HG03108 (cell line): ENCODE data around the gene DSCAML1.

Experiments used
- ATAC-seq: cut with Tn5 transposase; IDR thresholded peaks from one replicate; pipeline ENCODE4 v1.9.1; 2021; ENCODE audit warnings: moderate library complexity; ENCODE audit not compliant: unreplicated experiment

Gene DSCAML1

GRCh38 chr11:117479372-117479771 lies 317.6 kb downstream of the DSCAML1 start:
- no peak for ATAC-seq

- no peak for ATAC-seq
Measured at GRCh38 chr11:117478926-117479325, 318.1 kb downstream of the DSCAML1 start.

- no peak for ATAC-seq
Measured at GRCh38 chr11:117478126-117478860, 318.7 kb downstream of the DSCAML1 start.

- no peak for ATAC-seq
Measured at GRCh38 chr11:117477721-117478120, 319.3 kb downstream of the DSCAML1 start.

DNA sequence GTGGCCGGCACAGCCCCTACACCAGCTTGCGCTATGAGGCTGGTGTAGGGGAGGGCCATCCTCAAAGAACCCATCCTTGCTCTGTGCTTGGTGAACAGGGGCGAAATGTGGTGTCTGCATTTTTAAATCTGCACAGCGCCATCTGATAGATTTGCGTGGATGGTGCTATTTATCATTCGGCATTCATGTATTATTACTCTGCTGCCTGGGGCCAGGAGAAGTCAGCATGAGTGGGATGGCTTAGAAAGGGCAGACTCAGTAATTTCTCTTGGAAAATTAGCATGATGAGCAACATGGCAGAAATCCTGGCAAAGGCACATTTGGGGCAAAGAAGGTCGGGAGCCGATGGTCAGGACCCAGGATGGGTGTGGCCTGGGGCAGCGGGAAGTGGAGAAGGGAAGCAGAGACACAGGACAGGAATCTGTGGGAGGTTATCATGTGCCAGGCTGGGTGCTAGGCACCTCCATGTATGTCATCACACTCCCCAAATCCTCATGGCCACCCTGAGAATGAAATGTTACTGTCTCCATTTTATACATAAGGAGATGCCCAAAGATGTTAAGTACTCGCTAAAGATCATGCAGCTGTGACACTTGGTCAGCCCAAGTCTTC lies 320.4 kb downstream of the DSCAML1 start:
- no peak for ATAC-seq

DNA sequence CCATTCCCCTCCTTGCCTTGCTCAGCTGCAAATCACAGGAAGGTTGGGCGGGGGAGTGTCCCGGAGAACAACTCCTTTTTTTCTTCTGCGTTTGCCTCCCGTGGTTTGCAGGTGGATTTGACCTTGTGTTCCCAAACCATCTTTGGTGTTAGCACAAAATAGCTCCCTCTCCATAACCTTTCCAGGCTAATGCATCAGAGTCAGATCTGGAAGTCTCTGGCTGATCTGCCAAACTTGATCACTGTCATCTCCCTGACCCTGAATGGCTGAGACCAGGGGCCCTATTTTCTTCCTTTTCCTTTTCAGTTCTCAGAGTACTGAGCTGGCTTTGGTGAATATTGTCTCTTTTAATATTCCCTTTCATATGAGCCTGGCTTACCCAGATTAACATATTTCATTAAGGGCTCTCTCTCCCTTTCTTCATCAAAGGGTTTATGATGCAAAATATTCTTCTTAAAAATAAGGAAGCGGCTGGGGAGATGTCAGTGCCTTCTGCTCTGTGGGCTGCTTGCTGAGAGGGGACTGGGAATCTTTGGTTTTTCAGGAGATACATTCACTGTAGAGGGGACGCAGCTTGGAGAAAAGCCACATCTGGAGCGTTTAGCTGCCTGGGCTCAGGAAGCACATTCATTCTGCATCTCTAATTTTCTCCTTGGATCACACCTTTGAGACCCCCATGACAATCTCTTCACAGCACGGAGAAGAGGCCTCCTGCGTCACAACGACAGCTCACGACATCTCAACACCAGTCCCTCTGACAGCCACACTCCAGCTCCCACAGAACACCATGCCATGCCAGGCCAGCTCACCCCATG lies 321.1 kb downstream of the DSCAML1 start:
- ATAC-seq = no peak

GRCh38 chr11:117473481-117474091 lies 323.4 kb downstream of the DSCAML1 start:
- no peak for ATAC-seq

- no peak for ATAC-seq
Measured at GRCh38 chr11:117471776-117472175, 325.2 kb downstream of the DSCAML1 start.

- ATAC-seq = no peak
Measured at GRCh38 chr11:117470576-117470975, 326.4 kb downstream of the DSCAML1 start.

DNA sequence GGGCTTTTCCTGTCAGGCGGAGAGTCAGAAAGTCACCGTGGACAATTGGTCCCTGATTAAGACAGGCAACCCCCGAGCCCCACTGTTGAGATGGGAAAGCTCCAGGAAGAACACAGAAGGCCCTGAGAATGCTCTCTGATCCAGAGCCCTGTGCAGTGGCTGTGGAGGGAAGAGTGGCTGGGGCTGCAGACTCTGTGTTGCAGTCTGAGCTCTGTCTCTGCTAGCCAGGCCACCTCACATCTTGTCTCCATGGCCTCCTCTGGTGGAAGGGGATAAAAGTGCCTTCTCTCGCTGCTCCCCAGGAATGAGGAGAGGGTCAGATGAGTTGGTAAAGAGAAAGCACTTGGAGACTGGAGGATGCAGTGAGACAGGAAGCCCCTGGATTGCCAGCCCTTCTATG lies 328.1 kb downstream of the DSCAML1 start:
- ATAC-seq = no peak

GRCh38 chr11:117467770-117468169 lies 329.2 kb downstream of the DSCAML1 start:
- ATAC-seq = no peak

- ATAC-seq = no peak
Measured at GRCh38 chr11:117466966-117467365, 330.1 kb downstream of the DSCAML1 start.

DNA sequence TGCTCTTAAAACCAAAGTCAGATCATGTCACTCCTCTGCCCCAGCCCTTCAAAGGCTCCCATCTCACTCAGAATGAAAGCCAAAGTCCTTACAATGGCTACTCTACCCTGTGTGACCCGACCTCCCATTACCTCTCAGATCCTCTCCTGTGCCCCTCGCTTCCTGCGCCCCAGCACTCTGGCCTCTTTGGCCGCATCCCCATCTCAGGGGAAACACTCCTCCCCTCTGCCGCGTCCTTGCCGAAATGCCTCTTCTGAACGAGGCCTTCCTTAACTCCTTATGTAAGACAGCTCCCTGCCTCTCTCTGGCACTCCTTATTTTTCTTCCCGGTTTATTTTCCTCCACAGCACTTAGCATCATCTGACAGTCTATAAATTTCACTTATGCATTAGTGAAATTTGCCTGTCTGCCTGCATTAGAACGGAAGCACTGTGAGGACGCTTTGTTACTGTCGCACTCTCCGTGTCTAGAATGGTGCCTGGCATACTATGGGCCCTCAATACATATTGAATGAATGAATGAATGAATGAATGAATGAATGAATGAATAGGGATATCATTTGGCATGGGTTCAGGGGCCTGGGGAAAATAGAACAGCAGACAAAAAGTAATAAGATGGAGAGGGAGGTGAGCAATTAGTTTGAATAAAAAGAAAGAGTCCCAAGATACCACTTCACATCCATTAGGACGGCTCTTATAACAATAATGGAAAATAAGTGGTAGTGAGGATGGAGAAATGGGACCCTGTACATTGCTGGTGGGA lies 331.6 kb downstream of the DSCAML1 start:
- ATAC-seq = no peak

GRCh38 chr11:117464778-117465177 lies 332.2 kb downstream of the DSCAML1 start:
- ATAC-seq = no peak

- ATAC-seq = no peak
Measured at GRCh38 chr11:117462864-117463247, 334.2 kb downstream of the DSCAML1 start.

DNA sequence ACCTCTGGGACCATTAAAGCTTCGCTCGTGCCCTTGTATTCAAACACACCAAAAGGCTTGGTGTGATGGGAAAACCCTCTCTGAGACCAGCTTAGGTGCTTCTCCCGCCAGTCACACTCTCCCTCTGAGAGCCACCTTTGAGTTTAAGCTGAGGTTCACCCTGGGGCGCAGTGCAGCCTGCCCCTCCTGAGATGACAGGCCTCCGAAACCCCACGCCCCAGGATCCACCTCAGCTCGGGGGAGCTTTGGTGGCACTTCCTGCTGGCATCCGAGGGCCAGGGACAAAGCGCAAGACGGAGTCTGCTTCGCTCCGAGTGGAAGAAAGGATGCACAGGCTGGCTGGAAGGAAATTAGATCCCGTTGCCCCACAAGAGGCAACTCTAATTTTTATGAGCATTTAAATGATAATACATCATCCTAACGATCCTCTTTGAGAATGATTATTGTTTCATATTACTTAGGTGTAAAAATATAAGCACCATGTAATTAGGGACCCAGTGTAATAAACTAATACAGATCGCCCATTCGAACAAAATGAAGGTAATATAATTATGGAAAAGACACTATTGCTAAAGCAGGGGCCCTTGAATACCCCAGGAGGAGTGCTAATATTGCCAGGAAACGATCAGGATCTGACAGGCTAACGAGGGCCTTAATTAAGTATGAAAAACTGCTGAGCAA lies 334.7 kb downstream of the DSCAML1 start:
- ATAC-seq = no peak

DNA sequence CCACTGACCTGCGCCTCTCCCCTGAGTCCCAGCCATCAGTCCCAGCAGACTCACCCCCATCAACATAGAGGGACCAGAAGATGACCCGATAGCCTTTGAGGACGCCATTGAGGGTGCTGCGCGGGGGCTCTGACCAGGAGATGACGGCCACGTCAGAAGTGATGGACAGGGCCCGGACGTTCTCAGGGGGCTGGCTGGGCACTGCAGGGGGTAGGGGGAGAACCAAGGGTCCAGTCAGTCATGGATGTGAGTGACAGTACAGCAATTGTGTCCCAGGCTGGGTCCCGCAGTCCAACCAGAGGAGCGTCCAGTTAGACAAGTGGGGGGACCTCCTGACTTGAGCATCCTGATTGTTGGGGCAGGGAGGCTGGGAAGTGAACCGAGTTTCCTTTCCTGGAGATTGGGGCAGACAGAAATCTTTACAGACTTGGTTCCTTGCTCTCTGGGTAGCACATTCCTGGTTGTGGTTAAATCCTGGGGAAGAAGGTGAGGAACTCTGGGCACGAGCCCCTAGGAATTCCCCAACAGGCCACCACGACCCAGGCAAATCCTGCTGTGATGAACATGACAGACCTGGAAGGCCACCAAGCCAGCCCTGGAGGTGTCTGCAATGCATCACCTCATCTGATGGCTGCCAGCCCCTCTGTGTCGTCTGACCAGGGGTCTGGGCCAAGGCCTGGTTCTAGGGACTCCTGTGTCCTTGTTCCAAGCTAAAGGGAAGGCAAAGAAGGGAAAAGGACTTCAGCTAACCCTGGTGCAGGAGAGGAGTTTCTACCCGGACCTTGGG lies 335.4 kb downstream of the DSCAML1 start:
- no peak for ATAC-seq

DNA sequence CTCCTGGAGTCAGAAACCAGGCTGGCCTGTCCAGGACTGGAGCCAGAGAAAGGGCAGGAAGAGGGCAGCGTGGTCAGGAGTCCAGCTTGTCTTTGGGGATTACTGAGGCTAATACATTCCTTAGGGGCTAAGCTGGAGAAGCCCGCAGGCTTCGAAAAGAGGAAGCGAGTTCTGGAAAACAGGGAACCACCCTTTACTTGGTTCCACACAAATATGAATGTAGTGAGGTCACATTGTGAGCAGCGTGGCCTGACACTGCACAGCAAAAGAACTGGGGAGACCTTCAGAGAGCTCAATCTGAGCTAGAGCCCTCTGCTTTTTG lies 337.1 kb downstream of the DSCAML1 start:
- no peak for ATAC-seq

GRCh38 chr11:117459123-117459978 lies 337.7 kb downstream of the DSCAML1 start:
- no peak for ATAC-seq
